NCI-H1417 (cell line): ENCODE measurements around the gene CDKN2B.

Experiments
- DNase-seq, 3 experiments: peaks; one replicate each; lab custom pipeline; 2025; lab: John Stamatoyannopoulos, UW

CDKN2B gene

GRCh38 chr9:21993893-21994555 is 15.1 kb downstream of the CDKN2B start, which contains the start of gene CDKN2A:
Gene CDKN2A (minus strand): TSS chr9:21994392.
- peak in 1 of 3 experiments; percentile 86 for DNase-seq

DNA sequence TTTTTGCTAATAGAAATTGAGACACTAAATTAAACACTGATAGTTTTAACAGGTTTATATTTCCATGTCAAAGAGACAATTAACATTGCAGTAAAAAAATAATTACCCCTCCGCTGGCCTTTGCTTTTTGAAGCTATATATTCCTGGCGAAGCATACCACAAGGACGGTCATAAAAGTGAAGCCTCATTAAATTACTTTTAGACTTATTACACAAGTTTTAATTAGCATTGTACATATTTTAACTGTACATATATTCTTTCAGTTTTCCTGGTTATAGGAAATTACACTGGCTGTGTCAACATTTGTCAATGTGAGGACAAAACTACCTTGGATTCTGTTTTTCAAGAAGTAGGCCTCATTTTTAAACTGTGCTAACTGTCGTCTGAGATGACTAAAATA is 16.1 kb downstream of the CDKN2B start:
- DNase-seq = no peak

- DNase-seq = peak in 1 of 3 experiments; percentile 40
Observed at GRCh38 chr9:21991072-21991959, 17.8 kb downstream of the CDKN2B start.

DNA sequence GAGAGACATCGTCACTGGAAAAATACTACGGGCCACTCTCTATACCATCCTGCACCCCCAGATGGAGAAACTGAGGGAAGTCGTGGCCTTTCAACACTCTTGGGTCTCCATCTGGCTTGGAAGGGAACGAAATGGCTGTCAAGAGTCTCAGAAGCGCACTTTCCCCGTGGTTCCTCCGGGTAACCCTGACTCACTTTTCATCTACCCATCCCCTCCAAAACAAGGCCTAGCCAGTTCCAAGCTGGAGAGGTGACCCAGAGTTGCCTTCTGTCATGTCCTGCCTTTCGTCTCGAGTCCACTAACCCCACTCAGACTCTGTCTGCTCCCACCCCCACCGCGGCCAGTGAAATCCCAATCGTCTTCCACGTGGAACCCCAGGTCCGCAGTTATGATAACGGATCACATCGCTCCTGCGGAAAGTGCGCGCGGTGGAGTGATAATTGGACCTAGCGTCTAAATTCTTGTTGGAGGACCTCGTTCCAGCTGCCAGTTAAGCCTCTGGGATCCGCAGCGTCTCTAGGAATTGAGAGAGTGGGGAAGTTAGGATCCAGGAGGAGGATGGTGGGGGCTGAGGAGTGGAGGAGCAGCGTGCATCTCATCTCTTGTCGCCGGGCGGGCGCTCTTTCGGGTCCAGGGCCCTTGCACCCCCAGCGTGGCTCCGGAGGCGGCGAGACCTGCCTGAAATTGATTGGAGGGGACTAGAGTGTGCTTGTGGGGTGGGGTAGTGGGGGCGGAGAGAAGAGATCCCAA is 19.5 kb downstream of the CDKN2B start:
- peak in 1 of 3 experiments; percentile 66 for DNase-seq

DNA sequence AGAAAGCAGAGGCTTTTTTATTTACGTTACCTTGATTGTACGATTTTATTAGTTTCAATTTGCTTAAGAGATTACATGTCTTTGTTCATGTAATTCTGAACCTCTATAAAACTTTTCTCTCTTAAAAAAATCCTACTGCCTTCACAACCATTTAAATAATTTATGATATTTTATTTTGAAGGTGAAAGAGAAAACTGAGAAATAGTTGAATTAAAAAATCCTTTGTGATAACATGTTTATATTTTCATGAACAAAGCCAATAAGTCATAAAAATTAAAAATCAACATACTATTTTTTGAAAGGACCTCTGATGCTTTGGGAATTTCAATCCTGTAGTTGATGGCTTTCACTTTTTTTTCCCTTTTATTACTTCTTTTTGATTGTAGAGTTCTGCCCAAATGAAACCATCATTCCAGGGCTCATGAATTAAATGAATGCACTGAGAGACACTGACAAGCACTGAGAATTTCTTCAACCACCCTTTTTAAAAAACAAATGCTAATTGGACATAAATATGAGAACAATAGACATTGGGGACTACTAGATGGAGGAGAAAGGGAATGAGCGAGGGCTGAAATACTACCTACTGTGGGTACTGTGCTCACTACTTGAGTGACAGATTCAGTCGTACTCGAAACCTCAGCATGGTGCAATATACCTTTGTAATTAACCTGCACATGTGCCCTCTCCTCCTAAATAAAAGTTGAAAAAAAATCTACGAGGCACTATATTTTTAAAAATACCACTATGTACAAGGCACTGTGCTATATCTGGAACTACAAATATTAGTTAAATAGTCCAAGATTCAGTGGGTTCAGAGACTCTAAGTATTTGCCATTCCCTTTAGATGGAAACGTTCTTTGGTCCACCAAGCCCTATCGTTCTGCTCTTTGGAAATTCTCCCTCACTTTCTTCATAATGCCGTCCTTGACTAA is 20.8 kb downstream of the CDKN2B start:
- peak in 1 of 3 experiments; percentile 59 for DNase-seq

DNA sequence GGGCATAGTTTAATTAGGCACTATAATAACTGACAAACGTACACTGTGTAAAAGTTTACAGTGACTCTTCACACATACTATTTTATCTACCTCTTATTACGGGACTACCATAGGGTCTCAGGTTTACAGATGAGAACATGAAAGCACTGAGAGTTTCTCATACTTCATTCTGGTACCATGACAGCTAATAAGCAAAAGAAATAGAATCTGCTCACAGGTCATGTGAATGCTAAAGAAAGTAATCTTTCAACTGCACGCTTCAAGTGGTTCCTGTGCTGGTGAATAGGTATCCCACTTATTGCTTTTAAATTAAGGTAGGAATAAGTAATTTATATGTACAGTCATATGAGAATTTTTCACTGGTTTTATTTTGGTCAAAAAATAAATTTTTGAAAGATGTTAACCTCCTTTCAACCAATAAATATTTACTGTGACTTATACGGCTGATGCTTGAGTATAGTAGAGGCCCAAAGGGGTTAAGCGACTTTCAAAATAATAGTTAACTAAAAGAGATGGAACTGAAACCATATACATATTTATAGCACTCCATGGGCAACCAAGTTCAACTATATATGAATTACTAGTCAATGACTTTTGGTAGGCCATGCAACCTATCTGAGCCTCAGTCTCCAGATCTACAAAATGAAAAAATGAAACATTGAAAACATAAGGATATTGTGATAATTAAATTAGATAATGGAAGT is 23.0 kb downstream of the CDKN2B start:
- no peak for DNase-seq

GRCh38 chr9:21984101-21984500 is 25.0 kb downstream of the CDKN2B start:
- DNase-seq = no peak

DNA sequence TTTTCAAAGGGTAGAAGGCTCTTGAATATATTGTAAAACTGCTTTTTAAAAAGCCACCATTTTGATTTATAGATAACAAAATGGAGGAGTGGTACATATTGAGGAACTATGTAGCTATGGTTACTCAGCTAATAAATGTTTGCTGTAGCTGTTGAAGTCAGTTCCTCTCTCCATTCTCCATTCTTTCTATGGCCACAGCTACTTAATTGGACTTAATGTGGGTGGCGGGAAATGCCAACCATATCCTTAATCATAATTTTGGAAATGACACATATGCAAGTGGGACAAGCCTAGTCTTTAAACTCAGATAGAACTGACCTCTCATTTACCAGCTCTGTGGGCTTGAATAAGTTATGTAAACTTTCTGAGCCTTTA is 25.6 kb downstream of the CDKN2B start:
- no peak for DNase-seq

DNA sequence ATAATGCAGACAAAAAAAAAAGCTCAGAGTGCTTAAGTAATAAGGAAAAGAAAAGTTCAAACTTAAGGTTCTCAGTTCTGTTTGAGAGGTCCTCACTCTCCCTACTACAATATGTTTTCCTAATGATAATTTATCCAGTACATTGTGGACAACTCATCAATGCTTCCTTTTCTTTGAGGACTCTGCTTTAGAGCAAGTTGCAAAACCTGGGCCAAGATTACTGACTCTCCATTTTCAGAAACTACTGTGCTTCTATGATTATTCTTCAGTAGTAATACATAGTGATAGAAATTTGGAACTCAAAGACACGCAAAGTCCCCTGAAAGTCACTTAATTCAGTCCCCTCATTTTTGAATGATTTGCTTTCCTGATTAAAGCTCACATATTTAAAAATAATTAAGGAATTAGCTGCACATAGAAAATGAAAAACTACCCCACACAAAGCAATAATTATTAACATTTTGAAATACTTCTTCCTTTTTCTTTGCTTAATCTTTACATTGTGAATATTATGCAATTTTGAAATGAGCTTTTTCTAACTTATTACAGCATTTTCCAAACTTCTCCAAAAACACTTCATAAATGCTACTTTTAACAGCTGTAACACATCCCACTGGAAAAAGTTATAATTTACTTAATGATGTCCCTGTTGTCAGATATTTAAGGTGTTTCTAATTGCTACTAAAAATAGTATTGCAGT is 26.1 kb downstream of the CDKN2B start:
- DNase-seq = no peak

- no peak for DNase-seq
Observed at GRCh38 chr9:21982391-21982790, 26.7 kb downstream of the CDKN2B start.

- no peak for DNase-seq
Observed at GRCh38 chr9:21976334-21976875, 32.7 kb downstream of the CDKN2B start.

- DNase-seq = peak in 1 of 3 experiments; percentile 77
Observed at GRCh38 chr9:21974722-21975409, 34.2 kb downstream of the CDKN2B start.

DNA sequence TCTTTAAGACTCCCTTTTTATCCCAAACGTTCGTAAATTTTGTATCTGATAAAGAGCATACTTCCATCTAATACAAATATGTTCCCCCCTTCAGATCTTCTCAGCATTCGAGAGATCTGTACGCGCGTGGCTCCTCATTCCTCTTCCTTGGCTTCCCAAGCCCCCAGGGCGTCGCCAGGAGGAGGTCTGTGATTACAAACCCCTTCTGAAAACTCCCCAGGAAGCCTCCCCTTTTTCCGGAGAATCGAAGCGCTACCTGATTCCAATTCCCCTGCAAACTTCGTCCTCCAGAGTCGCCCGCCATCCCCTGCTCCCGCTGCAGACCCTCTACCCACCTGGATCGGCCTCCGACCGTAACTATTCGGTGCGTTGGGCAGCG is 34.8 kb downstream of the CDKN2B start:
- peak in 1 of 3 experiments; percentile 38 for DNase-seq

DNA sequence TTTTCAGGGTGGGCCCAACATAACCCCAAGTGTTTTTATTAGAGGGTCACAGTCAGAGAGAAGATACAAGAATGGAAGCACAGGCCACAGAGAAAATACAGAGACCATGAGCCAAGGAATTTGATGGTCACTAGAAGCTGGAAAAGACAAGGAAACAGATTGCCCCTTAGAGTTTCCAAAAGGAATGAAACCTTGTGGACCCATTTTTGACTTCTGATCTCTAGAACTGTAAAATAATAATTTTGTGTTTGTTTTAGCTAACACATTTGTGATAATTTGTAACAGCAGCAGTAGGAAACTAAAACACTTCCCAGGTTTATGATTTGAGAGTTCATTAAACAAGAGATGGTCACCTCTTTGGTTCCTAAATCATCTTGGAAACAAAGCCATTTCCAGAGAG is 36.7 kb downstream of the CDKN2B start:
- no peak for DNase-seq

GRCh38 chr9:21970800-21971640 is 38.1 kb downstream of the CDKN2B start:
- no peak for DNase-seq

- no peak for DNase-seq
Observed at GRCh38 chr9:21969951-21970799, 38.9 kb downstream of the CDKN2B start.
